Hematopoietic multipotent progenitor cell treated with erythropoietin and hydrocortisone succinate and interleukin-3 and kit ligand, for 6 days (in vitro differentiated cells): Measurements from ENCODE around the gene PIP5K1B.

Experiments
- DNase-seq: peaks from one replicate; pipeline ENCODE4 v3.0.0-alpha.2; 2015

The PIP5K1B gene

DNA sequence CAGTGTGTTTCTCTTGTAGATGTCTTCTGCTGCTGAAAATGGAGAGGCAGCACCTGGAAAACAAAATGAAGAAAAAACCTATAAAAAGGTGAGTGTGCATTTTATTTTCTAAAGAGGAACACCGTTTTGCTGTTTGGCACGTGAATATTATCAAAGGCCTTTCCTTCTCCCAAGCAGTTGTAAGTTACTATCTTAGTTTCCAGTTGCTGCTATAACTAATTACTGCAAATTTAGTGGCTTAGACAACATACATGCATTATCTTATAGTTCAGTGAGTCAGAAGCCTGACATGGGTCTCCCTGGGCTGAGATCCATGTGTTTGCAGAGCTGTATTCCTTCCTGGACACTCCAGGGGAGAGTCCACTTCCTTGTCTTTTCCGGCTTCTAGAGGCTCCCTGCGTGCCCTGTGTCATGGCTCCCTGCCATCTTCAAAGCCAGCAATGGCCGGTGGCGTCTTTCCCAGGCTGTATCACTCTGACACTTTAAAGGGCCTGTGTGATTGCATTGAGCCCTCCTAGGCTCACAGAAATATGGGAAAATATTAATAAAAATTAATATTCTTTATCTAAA, 117.6 kb downstream of the PIP5K1B start:
- peak; percentile 28 for DNase-seq

DNA sequence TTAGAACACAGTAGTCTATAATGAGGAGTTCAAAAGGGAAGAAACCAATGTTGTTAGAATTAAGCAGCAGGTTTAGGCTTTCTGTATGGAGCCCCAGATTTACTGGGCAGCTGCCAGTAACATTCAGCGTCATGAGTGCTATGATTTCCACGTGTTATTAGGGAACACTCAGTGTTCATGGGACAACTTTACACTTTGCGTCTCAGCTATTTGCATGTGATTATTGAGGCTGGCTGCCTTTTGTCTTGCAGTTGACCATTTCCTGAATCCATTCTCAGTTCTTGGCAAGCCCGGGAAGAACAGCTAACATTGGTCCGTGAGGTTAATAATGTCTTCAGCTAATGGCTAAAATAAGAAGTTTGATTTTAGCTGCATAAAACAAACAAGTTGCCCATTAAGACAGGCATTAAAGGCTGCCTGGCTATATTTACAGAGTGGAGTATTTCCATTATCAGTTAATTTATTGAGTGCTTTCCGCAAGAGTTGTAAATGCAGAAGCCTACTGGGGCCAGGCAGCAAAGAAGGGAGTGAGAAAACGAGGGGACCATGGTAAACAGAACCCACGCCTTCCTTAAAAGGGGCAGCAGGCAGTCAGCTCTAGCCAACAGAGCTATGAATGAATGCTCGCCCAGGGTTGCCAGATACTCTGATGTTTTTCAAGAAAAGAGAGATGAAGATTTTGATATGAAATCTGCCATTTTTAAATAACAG, 120.9 kb downstream of the PIP5K1B start:
- no peak for DNase-seq

- no peak for DNase-seq
These were observed 123.1 kb downstream of the PIP5K1B start for GRCh38 chr9:68827837-68828744.

DNA sequence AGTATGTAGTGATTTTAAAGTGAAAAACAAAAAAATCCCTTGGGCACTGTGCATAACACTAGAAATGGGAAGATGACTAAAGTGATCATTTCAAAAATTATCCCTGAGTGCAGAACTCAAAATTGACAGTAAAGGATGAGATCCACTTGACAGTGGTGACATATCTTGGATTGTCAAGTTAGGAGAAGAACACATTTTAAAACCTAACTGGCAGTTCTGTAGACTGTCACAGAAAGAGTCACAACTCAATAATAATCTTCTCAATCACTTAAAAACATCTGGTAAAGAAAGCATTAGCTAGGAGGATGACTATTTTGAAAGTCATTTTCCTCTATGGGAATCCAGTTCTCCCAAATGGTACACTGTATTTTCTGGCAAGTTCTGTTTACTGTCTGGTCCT, 127.1 kb downstream of the PIP5K1B start:
- no peak for DNase-seq

GRCh38 chr9:68832861-68833518, 128.0 kb downstream of the PIP5K1B start:
- DNase-seq: peak; percentile 91

- DNase-seq: no peak
These were observed 130.0 kb downstream of the PIP5K1B start for GRCh38 chr9:68834931-68835520.

DNA sequence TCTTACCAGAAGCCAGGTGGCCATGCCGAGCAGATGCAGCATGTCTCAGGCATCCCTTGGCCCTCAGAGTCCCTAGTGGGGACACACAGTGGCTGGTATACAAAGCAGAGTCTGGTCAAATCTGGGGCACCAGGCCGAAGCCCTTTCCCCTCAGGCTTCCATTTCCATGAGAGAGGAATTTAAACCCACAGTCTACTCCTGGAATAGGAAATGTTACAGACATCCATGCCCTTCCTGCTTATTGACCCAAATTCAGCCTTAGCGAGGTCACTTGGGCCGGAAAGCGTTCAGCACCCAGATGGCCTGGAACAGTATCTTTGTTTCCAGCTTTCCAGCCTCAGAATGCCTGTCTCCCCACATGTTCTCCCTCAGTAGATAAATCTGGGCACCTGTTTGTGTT, 131.7 kb downstream of the PIP5K1B start:
- DNase-seq: no peak

DNA sequence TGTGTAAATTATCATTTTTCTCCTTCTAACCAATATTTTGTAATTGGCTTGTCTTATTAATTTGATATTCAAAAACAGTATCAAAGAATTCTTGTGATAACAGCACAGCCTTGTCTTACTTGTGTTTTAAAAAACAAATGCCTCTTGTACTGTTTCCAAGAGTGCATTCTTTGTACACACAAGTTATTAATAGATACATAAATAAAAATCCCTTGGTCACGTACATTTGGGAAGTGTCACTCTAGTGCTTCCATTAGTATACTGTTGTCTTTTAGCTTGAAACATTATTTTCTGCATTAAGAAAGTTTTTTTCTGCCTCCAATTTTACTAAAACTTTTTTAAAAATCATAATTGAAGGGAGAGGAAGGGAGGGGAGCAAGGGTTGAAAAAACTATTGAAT, 133.2 kb downstream of the PIP5K1B start:
- no peak for DNase-seq

DNA sequence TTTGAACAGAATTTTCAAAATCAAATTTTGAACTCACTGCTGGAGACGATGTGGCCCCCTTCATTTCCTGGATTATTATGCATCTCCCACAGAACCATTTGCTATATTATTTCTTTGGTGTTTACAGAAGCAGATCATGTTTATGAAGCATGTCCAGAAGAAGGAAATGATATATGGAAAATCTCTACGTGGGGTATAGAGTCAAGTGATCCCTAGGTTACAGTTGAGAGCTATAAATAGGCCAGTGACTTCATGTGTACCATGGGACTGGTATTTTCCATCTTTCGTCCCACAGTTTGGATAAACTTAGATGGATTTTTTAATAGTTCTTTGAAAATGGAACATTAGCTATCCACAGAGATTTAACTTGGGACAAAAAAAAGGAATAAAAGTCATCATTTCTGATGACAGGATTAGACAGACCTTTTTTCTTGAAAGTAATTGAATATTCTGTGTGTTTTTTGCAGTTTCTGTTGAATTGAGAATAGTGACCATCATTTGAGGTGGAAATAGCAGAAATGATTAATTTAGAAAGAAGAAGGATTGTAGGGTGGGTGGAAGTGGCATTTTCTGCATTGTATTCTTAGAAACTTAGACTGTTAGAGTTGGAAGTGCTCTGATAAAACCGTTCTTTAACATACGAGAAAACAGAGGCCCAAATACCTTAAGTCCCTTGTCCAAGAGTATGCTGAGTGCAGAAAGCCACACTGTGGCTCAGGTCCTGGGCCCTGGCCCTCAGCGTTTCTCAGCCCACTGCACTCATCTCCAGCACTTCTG, 136.4 kb downstream of the PIP5K1B start:
- DNase-seq: no peak

- DNase-seq: no peak
These were observed 137.5 kb downstream of the PIP5K1B start for GRCh38 chr9:68842568-68842967.

GRCh38 chr9:68843239-68843638, 138.2 kb downstream of the PIP5K1B start:
- no peak for DNase-seq

DNA sequence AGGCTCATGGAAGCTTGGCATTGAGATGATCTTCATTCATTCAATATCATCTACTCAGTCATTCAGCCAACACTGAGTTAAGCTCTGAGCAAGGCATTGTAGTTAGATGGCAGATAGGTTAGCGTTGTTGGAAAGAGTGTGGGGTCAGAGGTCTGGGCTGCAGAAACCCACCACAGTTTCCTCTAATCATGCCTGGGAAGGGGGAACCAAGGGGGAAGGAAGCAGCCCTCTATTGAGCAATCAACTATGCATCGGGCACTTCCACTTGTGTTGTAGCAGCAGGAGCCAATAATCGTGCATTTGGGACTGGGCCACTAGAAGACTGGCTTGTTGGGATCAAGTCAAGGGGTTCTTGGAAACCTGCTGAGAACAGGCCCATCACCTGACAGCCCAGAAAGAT, 139.1 kb downstream of the PIP5K1B start:
- DNase-seq: peak; percentile 57

GRCh38 chr9:68844631-68845612, 139.9 kb downstream of the PIP5K1B start:
- DNase-seq: peak; percentile 87

- no peak for DNase-seq
These were observed 142.7 kb downstream of the PIP5K1B start for GRCh38 chr9:68847765-68848164.

DNA sequence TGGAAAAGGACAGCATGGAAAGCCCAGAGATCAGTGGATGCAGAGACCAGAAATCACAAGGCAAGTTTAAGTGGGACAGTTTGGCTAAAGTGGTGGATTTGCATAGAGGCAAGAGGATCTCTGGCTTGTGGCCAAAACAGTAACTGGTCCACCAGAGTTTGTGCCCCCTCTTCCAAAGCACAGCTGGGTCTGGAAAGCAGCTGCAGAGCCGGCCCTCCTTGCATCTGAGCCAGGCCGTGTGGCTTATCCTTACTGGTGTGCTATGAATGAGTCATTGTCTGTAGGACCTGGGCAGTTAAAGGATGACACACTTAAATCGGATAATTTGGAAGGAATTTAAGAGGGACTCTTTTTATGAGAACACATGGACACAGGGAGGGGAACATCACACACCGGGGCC, 146.6 kb downstream of the PIP5K1B start:
- no peak for DNase-seq

DNA sequence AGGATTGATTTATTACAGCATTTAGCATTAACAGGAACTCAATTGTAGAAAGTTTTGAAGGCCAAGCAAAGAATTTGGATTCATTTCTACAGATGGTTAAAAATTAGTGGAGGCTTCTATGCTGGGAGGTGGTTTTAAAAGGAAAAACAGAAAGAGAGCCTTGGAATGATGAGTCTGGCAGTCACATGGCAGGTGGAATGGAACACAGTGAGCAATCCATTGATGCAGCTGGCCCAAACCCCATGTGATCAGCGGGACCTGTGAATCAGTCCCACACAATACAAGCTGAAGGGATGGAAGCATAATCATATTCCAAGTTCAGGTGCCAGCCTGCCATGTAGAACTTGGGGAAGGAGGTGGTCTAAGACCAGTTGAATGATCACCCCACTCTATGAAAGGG, 147.9 kb downstream of the PIP5K1B start:
- no peak for DNase-seq

- DNase-seq: no peak
These were observed 154.3 kb downstream of the PIP5K1B start for GRCh38 chr9:68859347-68859746.

DNA sequence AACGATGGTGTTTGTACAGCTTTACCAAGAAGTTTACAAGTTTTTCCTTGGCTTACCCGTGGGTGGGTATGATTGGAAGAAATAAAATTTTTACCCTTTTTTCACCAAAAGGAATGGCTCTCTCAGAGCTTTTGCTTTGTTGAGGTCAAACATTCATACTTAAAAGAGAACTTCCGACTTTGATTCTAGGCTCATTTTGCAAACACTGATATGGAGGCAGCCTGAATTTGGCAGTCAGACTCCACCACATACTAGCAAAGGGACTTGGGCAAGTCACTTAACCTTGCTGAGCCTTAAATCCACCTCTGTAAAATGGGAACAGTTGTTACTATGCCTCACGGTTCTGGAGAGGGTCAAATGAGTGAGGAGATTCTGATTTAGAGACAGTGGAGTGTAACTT, 155.4 kb downstream of the PIP5K1B start:
- DNase-seq: no peak

- no peak for DNase-seq
These were observed 156.4 kb downstream of the PIP5K1B start for GRCh38 chr9:68861436-68861835.

DNA sequence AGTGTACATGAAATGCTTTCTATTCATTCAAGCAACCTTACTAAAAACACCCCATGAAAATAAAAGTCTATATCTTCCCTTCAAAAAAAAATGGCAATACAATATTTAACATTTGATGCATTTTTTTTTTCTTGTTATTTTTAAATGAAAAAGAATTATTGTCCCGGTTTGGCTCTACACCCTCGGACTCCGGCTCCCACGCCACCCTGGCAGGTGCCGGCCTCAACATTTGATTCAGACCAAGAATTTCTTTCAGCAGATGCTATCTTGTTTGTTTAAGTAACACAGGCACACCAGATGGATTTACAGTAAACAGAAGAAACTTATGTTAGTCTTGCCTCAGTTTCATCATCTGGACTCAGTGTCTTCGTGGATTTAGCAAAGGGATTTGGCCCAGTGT, 162.0 kb downstream of the PIP5K1B start:
- DNase-seq: no peak

DNA sequence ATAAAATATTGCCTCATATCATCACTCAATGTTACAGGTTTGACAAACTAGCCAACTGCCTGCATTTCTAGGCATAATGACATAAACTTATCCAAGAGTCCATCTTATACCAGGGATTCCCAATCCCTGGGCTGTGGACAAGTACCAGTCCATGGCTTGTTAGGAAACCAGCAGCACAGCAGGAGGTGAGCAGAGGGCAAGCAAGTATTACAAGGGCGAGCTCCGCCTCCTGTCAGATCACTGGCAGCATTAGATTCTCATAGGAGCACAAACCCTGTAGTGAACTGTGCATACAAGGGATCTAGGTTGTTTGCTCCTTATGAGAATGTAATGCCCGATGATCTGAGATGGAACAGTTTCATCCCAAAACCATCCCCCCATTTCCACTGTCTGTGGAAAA, 164.0 kb downstream of the PIP5K1B start:
- DNase-seq: no peak
